Glomerular endothelial cell (primary cell): Measurements from ENCODE around the gene KXD1. TPM values are rescaled to one million over a fixed set of nuclear protein-coding genes. Genes with fewer than 3 reads are reported as not detected.
"Not testable (repeated sequence)": the region's sequence is repeated elsewhere in the genome, so short reads cannot be mapped to it uniquely, and the experiment has no call there.

Source experiments
- DNase-seq: peaks from one replicate; pipeline ENCODE4 v3.0.0-alpha.2; 2011; ENCODE audit warnings: low read depth, low spot score; ENCODE audit errors: extremely low read depth
- total RNA-seq: library from RNA; depleted of rRNA; stranded (reverse); fragments of >200 nt; gene quantifications from 2 replicates; pipeline ENCODE4 v1.2.3, GENCODE V29; 2015

KXD1 gene
- total RNA-seq, 1 donor from 2014 or later, result 155 TPM

- DNase-seq, result no peak
Measured at GRCh38 chr19:18599485-18599884, 41.8 kb downstream of the KXD1 start.

DNA sequence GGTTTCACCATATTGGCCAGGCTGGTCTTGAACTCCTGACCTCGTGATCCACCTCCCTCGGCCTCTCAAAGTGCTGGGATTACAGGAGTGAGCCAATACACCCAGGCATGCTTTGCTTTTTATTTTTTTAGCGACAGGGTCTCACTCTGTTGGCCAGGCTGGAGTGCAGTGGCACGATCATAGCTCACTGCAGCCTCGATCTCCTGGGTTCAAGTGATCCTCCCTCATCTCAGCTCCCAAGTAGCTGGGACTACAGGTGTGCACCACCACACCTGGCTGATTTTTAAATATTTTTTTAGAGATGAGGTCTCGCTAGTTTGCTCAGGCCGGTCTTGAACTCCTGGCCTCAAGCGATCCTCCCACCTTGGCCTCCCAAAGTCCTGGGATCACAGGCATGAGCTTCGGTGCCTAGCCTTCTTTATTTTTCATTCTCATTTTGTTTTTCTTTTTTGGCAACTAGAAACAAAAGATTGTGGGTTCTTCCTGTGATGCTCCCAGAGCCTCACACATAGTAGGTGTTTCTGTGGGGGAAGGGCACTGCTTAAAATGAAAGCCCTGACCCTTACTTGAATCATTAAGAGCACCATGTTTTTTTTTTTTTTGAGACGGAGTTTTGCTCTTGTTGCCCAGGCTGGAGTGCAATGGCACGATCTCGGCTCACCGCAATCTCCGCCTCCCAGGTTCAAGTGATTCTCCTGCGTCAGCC is 43.2 kb downstream of the KXD1 start:
- DNase-seq, result not testable (repeated sequence)

DNA sequence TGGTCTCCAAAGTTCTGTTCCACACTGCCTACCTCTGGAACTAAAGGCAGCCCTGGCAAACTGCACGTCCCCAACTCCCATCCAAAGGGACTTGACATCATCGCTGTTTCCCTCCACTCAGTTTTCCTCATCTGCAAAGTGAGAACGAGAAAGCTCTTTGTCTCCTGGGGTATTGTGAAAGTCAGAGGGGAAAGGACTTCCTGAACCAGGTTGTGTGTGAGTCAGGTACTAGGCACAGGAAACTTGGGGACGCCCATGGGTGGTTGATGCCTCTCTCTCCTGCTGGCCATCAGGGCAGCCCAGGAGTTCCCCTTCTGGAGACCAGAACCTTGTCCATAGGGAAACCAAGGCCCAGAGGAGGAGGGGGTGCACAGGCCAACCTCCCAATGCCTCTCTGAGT is 44.2 kb downstream of the KXD1 start:
- DNase-seq, result no peak

DNA sequence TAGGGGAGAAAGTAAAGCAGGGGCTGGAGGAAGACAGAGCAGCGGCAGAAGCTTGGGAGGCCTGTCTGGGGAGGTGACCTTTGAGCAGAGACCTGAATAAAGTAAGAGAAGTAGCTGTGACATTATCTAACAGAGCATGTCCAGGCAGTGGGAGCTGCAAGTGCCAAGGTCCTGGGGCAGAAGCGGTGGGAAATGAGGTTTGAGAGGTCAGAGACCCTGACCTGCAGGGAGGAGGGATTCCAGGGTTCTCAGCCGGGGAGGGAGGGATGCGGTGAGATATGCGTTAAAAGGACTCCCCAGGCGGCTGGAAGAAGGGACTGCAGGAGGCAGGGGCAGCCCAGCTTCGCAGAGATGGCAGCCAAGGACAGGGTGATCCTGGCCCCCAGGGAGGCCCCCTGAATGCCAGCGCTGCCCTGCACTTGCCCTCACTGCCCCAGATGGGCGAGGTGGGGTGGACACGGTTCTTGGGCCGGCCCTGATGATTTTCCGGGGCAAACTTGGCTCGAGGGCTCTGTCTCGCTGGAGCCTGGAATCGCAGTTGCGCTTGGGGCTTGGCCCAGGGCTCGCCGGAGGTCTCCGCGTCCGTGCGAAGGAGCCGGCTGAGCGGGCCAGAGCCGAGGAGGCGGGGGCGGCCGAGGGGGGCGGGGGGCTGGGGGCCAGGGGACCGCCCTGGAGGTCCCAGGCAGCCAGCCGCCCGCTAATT is 45.7 kb downstream of the KXD1 start:
- DNase-seq, result no peak

DNA sequence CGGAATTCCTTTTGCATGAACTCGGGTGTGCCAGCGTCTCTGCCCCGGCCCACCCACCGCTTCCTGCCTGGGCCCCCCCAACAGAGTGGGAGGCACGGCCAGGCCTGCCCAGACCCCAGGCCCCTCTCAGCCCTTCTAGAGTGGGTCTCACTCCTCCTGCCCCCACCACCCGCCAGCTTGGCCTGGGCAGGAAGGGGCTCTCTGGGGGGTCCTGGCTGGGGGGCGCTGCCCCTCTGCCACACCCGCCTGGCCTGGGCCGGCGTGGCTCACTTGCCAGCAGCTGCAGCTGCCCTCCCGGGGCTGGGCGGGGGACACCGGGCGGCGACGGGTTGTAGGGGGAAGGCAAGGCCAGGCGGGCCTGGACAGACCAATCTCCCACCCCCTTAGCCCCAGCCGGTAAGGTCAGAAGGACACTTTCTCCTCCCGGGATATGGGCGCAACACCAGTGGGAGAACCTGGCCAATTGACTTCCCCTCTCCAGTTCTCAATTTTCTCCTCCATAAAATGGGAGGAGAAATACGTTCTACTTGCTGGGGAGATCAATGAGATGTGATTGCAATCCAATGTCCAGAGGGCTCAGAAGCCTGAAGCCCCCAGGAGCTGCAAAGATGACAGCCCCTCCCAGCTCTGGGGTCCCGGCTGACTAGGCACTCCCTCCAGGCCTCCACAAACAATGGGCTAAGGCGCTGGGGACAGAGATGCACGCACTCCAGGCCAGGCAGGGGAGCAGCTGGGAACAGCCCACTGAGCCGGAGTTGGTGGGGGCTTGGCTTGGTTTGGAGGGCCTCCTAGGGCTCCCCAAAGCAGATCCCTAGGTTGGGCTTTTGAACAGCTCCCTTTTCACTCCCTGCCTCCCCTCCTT is 46.5 kb downstream of the KXD1 start:
- DNase-seq, result no peak

DNA sequence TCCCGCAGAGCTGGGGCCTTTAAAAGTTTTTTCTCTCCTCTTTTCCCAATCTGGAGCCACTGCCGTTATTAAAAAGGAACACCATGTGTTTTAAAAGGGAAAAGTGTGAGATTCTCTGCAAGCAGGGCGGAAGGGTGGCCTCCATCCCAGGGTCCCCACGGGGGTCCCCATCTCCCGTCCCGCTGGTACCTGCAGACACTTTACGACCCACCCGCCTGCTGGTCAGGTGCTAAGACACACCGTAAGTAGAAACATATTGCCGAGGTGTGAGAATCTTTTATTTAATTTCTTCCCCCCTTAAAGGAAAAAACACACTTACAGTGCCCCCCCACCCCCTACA is 47.1 kb downstream of the KXD1 start:
- DNase-seq, result no peak

DNA sequence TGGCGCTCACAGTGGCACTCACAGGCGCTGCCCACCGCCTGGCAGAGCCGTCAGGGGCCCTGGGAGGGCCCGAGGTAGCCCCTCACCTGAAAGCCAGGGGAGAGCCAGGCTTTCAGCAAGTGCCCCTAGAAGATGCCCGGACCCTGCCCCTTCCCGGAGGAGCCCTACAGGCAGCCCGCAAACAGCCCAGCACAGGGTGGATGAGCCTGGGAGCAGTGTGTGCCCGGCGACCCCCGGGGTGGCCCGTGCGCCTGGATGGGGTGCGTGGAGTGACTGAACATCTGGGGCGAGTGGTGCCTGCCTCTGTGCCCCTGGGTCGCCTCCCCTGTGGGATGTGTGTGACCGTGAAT is 47.5 kb downstream of the KXD1 start:
- no peak for DNase-seq

- DNase-seq, result no peak
Measured at GRCh38 chr19:18605546-18606280, 48.0 kb downstream of the KXD1 start.

- DNase-seq, result no peak
Measured at GRCh38 chr19:18606281-18607225, 48.9 kb downstream of the KXD1 start, which contains the start of gene CRLF1. TSS of gene CRLF1 (minus strand) at chr19:18606799. CDS start at chr19:18606656, 143 bp downstream.

- no peak for DNase-seq
Measured at GRCh38 chr19:18607226-18608101, 49.8 kb downstream of the KXD1 start.

DNA sequence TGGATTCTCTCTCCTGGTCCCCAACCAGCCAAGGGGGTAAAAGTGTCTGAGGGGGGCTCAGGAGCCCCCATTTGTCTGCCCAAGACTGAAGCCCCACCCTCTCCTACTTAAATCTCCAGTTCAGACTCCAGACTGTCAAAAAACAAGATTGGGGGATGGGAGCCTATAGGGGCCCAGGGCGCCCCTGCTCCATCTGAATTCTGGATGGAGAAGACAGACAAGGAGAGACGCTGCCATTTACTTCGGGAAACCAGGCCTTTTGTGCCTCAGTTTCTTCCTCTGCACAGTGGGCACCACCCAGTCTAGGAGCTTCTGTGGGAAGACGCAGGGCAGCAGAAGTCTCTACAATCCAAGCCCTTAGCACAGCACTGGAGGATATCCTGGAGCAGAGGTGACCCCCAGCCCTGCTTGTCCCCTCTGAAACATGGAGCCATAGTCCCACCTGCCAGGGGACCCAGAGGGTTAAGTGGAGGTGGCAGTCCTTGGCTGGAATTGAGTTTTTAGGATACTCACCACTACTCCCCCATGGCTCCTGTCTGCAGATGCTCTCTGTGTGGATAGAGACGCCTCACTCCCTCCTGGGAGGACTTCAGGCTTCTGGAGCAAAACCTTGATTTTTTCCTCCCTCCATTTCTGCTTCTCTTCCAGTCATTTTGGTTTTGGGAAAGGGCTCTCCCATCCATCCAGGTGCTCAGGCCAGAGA is 50.6 kb downstream of the KXD1 start:
- DNase-seq, result no peak

DNA sequence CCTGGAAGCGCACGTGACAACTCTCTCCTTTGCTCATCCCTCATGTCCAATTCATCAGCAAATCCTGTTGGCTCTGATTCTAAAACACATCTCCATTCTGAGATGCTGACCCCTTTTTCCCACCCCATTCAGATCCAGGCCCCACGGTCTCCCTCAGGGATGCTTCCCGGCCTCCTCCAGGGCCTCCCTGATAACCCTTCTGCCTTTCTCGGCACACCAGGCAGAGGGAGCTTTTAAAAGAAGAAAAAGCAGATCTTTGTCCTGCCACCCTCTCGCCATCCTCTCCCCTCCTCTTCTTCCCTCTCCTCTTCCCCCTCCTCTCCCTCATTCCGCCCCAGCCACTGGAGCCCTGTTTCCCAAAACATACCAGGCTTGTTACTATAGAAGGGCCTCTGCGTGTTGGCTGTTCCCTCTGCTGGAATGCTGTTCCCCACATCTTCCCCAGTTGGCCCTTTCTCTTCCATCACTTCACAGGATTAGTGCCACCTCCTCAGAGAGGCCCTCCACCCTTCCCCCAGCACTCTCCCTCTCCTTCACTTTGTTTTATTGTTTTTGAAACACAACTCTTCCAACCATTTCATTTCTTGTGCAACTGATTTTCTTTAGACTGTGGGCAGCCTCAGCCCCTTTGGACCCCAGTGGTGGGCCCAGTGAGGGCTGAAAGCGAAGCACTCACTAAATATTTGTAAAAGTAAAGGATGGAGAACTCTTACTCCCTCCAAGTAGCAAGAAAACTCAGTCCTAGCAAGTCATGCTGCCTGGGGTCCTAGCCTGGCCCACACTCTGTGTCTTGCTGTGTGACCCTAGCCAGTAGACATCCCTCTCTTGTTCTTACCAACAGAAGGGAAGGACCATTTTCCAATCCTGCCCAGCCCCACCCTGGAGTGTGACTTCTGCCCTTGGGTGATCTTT is 51.4 kb downstream of the KXD1 start:
- DNase-seq, result no peak

- DNase-seq, result no peak
Measured at GRCh38 chr19:18609717-18610051, 52.0 kb downstream of the KXD1 start.

GRCh38 chr19:18610245-18610555 is 52.5 kb downstream of the KXD1 start:
- no peak for DNase-seq

DNA sequence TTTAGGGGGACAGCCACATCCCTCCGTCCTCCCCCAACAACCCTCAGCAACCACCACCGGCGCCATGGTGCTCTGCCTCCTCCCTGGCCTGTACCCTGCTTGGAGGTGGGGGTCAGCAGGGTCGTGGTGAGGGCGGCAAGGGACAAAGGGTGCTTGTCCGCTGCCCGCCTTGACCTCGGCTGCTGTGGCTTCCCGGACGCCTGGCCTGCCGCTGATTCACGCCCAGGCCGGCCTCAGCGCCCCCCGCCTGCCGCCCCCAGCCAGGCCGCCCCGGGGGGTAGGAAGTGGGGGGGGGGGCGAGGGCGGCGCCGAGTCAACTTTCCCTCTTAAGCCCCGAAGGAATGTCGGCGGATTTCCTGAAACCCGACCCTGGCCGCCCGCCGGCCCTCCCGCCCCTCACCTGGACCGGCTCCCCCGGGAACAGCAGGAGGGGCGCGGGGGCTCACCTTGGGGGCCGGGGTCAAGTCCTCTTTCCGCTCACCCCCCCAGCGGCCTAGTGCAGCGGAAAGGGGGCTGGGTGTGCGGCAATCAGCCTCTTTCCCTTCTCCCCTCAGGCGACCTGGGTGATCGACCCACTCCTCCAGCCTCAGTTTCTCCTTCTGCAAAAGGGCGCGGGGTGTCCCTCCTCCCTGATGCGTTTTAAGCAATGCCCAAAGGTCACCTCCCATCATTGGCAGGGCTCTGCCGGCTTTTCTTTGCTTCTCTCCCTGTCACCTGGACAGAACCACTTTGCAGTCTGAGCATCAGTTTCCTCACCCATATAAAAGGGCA is 53.1 kb downstream of the KXD1 start:
- no peak for DNase-seq

DNA sequence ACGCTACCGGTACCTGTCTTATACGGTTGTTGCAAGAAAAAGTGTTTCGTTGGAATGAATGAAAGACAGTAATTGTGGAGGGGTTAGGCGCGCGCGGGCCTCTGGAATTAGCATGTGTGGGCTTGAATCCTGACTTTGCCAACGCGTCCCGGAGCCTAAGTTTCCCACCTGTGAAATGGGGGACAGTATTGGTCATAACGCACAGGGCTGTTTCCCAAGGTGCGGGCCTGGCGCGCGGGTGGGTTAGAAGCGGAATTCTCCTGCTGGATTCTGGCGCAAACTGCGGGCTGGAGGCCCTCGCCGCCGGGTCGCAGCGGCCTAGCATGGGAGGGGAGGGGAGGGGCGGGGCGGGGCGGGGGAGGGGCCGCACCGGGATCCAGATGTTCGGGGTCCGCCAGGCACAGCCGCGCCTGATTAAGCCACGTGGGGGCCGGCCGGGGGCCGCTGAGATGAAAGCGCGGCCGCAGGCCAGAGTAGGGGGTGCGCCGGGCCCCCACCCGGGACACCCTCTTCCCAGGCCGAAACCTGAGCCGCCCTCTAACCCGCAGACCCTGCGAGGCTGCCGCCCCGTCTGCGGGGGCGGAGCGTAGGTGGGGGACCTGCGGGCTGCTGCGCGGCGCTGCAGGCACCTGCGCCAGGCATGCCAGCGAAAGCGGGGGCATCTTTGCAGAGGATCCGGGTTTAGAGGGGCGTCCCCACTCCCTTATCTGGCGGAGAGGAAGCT is 53.8 kb downstream of the KXD1 start:
- DNase-seq, result no peak
